Measurements from ENCODE around the gene PRDM4. TPM values are rescaled to one million over a fixed set of nuclear protein-coding genes. Genes with fewer than 3 reads are reported as not detected.

PRDM4 gene
- total RNA-seq, 1 donor from 2014 or later, result 23.5 TPM

DNA sequence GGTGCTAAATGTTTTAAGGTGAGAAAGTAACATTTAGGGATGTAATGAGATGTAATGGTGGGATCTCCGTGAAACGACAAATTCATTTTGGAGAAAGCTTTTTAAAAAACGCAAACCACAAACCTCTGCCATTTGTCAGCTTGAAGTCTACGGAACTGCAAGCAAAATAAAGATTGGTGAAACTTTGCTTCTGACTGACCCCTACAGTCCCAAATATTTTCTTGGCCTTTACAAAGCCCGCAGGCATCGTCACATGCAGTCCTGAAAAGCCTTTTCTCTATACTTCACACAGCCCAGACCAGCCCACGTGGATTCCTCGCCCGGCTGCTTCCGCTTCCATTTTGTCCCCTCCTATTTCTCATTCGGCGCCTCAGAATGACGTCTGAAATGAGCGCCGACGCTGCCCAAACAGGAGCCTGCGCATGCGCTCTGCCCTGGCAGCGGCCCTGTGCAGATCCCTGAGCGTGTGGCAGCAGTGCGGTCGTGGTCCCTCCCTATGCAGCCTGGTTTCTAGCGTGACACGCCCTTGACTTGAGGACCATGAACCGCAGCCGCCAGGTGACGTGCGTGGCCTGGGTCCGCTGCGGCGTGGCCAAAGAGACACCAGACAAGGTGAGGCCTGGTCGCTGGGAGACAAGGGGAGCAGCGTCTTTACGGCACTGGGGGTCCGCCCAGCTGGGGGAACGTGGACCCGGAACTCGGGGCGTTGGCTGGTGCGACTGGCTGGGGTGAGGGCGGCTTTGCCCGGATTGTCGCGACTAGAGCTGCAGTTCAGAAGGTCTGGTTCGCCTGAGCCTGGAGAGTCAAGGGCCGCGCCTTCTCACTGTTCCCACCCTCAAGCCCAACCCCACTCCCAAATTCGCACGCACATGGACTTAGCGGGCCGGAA is 75.3 kb downstream of the PRDM4 start, which contains the start of gene PWP1:
Gene PWP1, plus strand, starts transcription at position 440 of the 889 bp plus-strand sequence. Its CDS starts 101 bp downstream, at position 541.
- DNase-seq, result peak; percentile 99

DNA sequence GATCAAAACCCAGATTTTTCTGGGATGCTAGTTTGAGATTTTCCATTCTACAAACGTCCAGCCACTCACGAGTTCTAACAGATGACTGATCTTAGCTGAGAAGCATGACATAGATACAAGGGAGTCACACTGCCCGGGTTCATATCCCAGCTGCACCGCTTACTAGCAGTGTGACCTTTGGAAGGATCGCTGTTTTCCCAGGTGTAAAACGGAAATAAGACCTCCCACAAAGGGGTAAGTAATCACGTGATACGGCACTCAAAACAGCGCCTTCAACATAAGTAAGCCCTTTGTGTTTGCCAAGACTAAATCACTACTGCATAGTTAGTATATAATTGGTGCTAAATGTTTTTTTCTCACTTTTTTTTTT is 76.0 kb downstream of the PRDM4 start:
- peak; percentile 50 for DNase-seq

DNA sequence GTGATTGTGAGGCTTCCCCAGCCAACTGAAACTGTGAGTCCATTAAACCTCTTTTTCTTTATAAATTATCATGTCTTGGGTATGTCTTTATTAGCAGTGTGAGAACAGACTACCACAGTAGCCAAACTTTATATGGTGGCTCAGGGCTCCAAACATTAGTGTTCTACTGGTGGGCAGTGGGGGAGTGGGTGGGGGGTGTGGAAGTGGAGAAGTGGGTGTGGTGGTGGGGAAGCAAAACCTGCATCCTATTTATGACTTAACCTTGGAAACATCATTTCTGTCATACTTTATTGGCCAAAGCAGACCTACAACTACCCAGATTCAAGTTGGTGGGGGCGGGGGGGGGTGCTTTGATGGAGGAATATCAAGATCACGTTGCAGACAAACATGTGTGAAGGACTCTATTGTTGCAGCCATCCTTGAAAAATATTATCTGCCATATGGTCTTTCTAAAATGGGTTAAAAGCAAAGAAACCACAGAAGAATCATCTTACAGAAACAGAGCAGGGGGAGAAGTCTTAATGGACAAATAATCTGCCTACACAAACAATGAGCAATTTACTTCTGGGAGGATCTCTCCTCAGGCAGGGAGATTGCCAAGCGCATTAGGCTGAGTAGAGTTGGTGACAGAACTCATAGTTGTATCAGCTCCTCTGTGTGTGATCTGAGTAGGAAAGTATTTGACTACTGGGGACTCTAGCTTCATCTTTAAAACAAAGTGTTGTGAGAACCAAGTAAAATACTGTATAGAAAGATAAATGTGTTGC is 76.7 kb downstream of the PRDM4 start:
- peak; percentile 7 for DNase-seq

Other genes with a start within 250 kb of the PRDM4 start
- gene PWP1, start 75.3 kb downstream of the PRDM4 start, total RNA-seq, result 44.4 TPM
- not detected for gene ASCL4, start 13.6 kb upstream of the PRDM4 start, total RNA-seq

All from tongue (tissue), 2 donors.